Mesenchymal stem cell (in vitro differentiated cells and primary cell): ENCODE results near the gene GRIP1.

ENCODE experiments used
- DNase-seq: peaks from one replicate; pipeline ENCODE4 v3.0.0-alpha.2; 2013
- H2AFZ ChIP-seq: one replicate; pipeline ENCODE4 v1.6.1; 2013; ENCODE audit warnings: low read depth, mild to moderate bottlenecking, control low read depth, inconsistent platforms, low read length, moderate library complexity
- H2AK5ac ChIP-seq: 2 replicates; pipeline ENCODE4 v1.6.1; 2013; ENCODE audit warnings: low read length, moderate library complexity, mild to moderate bottlenecking, inconsistent platforms; ENCODE audit not compliant: severe bottlenecking
- H2BK120ac ChIP-seq: one replicate; pipeline ENCODE4 v1.6.1; 2013; ENCODE audit warnings: low read depth, mild to moderate bottlenecking, inconsistent platforms, low read length, moderate library complexity
- H2BK12ac ChIP-seq, 2 experiments: one replicate each; pipeline ENCODE4 v1.6.1; 2013; ENCODE audit warnings: inconsistent platforms in 2 of 2, low read length in 2 of 2, mild to moderate bottlenecking in 2 of 2, moderate library complexity in 2 of 2, control low read depth in 1 of 2
- H2BK15ac ChIP-seq: one replicate; pipeline ENCODE4 v1.6.1; 2013; ENCODE audit warnings: mild to moderate bottlenecking, low read depth, inconsistent platforms; ENCODE audit not compliant: poor library complexity, severe bottlenecking
- H2BK5ac ChIP-seq: 2 replicates; pipeline ENCODE4 v1.6.1; 2013; ENCODE audit warnings: low read depth, mild to moderate bottlenecking, low read length, control low read depth, inconsistent platforms; ENCODE audit not compliant: poor library complexity, severe bottlenecking
- H3K14ac ChIP-seq, 2 experiments: one replicate each; pipeline ENCODE4 v1.6.1; 2013; ENCODE audit warnings: inconsistent platforms in 2 of 2, low read length in 2 of 2, control low read depth in 1 of 2, mild to moderate bottlenecking in 1 of 2, moderate library complexity in 1 of 2
- H3K18ac ChIP-seq, 2 experiments: one replicate each; pipeline ENCODE4 v1.6.1; 2013; ENCODE audit warnings: inconsistent platforms in 2 of 2, low read length in 2 of 2, control low read depth in 1 of 2, low read depth in 1 of 2, mild to moderate bottlenecking in 1 of 2
- H3K23ac ChIP-seq, 2 experiments: one replicate each; pipeline ENCODE4 v1.6.1; 2013; ENCODE audit warnings: inconsistent platforms in 2 of 2, low read length in 2 of 2, mild to moderate bottlenecking in 2 of 2, moderate library complexity in 2 of 2, control low read depth in 1 of 2
- H3K27ac ChIP-seq: 2 replicates; pipeline ENCODE4 v1.5.1; 2013; ENCODE audit warnings: mild to moderate bottlenecking, moderate library complexity, low read length, control low read depth, inconsistent platforms; ENCODE audit not compliant: poor library complexity, severe bottlenecking
- H3K27me3 ChIP-seq, 2 experiments: 2 replicates each; pipeline versions ENCODE4 v1.6.1 to v1.7.0; 2013; ENCODE audit warnings: low read length in 2 of 2, mild to moderate bottlenecking in 2 of 2, moderate library complexity in 2 of 2, control low read depth in 1 of 2, inconsistent platforms in 1 of 2; ENCODE audit not compliant: control insufficient read depth in 1 of 2, insufficient read depth in 1 of 2
- H3K36me3 ChIP-seq, 2 experiments: 2 replicates each; pipeline versions ENCODE4 v1.6.1 to v1.7.0; 2013; ENCODE audit warnings: low read length in 2 of 2, control low read depth in 1 of 2, inconsistent platforms in 1 of 2, low read depth in 1 of 2, mild to moderate bottlenecking in 1 of 2; ENCODE audit not compliant: insufficient read depth in 2 of 2, control insufficient read depth in 1 of 2
- H3K4ac ChIP-seq, 2 experiments: one replicate each; pipeline ENCODE4 v1.6.1; 2013; ENCODE audit warnings: inconsistent platforms in 2 of 2, low read length in 2 of 2, mild to moderate bottlenecking in 2 of 2, moderate library complexity in 2 of 2, control low read depth in 1 of 2, low read depth in 1 of 2
- H3K4me1 ChIP-seq: 2 replicates; pipeline ENCODE4 v1.6.1; 2013; ENCODE audit warnings: low read depth, low read length, control low read depth; ENCODE audit not compliant: control insufficient read depth, insufficient read depth
- H3K4me2 ChIP-seq: 2 replicates; pipeline ENCODE4 v1.6.1; 2013; ENCODE audit warnings: low read length, mild to moderate bottlenecking, inconsistent platforms; ENCODE audit not compliant: poor library complexity, severe bottlenecking
- H3K4me3 ChIP-seq, 2 experiments: 2 replicates each; pipeline versions ENCODE4 v1.5.1 to v1.7.0; 2013; ENCODE audit warnings: low read length in 2 of 2, mild to moderate bottlenecking in 2 of 2, control low read depth in 1 of 2, low read depth in 1 of 2; ENCODE audit not compliant: insufficient read depth in 1 of 2
- H3K79me1 ChIP-seq: replicated peaks from 2 replicates; pipeline ENCODE4 v1.6.1; 2013; ENCODE audit warnings: mild to moderate bottlenecking, control low read depth, low read length, inconsistent platforms; ENCODE audit not compliant: poor library complexity, severe bottlenecking
- H3K9ac ChIP-seq: 2 replicates; pipeline ENCODE4 v1.7.0; 2013; ENCODE audit warnings: mild to moderate bottlenecking, low read length, moderate library complexity
- H3K9me3 ChIP-seq: 2 replicates; pipeline ENCODE4 v1.7.0; 2013; ENCODE audit warnings: mild to moderate bottlenecking, low read length; ENCODE audit not compliant: control insufficient read depth
- H4K8ac ChIP-seq: one replicate; pipeline ENCODE4 v1.6.1; 2013; ENCODE audit warnings: inconsistent platforms, mild to moderate bottlenecking, low read length, moderate library complexity
- H4K91ac ChIP-seq: one replicate; pipeline ENCODE4 v1.6.1; 2013; ENCODE audit warnings: mild to moderate bottlenecking, low read length, inconsistent platforms
- WGBS: methylation state at CpG from one replicate; pipeline ENCODE4 v1.1.7; 2013; ENCODE audit warnings: mixed read lengths; 5-methylcytosine and 5-hydroxymethylcytosine counted together

GRIP1 gene

DNA sequence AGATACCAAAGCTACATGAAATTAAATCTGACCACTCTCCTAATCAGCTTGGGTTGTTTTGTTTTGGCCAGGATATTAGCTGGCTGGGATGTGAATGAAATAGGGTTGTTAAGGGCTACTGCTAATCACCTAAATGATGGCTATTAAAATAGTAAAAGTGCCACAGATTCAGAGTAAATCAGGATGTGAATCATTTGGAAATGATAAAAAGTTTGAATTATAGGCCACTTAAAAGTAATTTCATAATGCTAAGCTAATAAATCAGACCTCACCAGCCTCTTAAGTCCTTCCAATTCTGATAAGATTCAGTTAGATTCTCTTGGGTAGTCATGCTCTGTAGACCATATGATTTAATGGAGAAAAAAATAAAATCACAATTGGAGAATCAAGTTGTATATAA lies 364.6 kb downstream of the GRIP1 start:
- Histone ChIP-seq H3K14ac (no peak overlapping the region), H3K36me3 (peaks cover 4 to 22% of the 10 kb centered on the region in 2 experiments)

DNA sequence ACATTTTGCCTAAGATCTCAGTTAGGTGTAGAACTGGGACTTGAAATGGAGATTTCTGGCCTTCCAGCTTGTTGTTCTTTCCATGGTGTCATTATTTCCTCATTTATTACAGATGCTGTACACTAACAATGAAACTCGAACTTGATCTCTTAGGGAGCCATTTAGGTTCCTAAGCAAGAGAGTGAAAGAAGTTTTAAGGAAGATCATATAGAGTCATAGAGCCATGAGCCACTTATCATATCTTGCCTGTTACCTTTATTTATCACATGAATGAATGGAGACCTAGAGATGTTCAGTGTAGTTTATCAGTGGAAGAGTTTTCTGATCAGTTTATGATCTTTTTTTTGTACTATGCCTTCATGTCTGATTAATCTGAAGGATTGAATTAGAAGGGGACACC lies 366.7 kb downstream of the GRIP1 start:
- Histone ChIP-seq H3K79me1 (peaks cover 3% of the 10 kb centered on the region), H3K9ac (no peak overlapping the region)
- WGBS, result no CpG with 5 or more reads among the region's 1 CpG

More for the DNA sequence above, 364.6 kb downstream of the GRIP1 start:
- Histone ChIP-seq H3K4me1 (no peaks in the 10 kb centered on the region), H3K4me2 (no peak overlapping the region), H3K79me1 (peaks cover 3% of the 10 kb centered on the region), H3K9me3 (no peaks in the 10 kb centered on the region), H2AK5ac (no peak overlapping the region), H4K91ac (no peak overlapping the region), H2AFZ (no peak overlapping the region), H3K9ac (no peak overlapping the region), H3K4ac (no peak overlapping the region), H3K23ac (no peak overlapping the region), H2BK12ac (no peak overlapping the region), H2BK15ac (no peak overlapping the region), H2BK120ac (no peak overlapping the region), H3K18ac (no peak overlapping the region), H3K4me3 (no peak overlapping the region), H2BK5ac (no peak overlapping the region), H3K27ac (no peak overlapping the region), H4K8ac (no peak overlapping the region), H3K27me3 (no peaks in the 10 kb centered on the region)
- DNase-seq, result peak; percentile 28

DNA sequence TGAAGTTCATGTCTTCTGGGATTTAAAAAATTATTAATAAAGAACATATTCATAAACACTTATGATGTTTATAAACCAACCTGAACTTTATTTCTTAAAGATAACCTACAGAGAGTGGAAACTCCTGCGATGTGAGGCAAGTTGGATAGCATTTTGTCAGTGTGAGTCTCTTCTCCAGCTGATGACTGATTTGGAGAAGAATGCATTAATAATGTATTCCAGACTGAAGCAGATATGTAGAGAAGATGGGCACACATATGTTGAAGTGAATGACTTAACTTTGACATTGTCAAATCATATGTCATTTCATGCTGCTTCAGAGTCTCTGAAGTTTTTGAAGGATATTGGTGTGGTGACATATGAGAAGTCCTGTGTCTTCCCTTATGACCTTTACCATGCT lies 369.3 kb downstream of the GRIP1 start:
- DNase-seq, result no peak
- no peak overlapping the region for H3K4me2 ChIP-seq
- no peak overlapping the region for H3K4me3 ChIP-seq
- H4K8ac ChIP-seq, result no peak overlapping the region
- H4K91ac ChIP-seq, result no peak overlapping the region
- 95% methylated on average over 1 of the region's 1 CpG for WGBS
- no peak overlapping the region for H2BK5ac ChIP-seq
- no peak overlapping the region for H2AK5ac ChIP-seq
- H2BK120ac ChIP-seq, result no peak overlapping the region
- H3K18ac ChIP-seq, result no peak overlapping the region
- no peak overlapping the region for H2BK15ac ChIP-seq
- peaks cover 4 to 16% of the 10 kb centered on the region in 2 experiments for H3K36me3 ChIP-seq
- no peak overlapping the region for H3K27ac ChIP-seq
- H3K14ac ChIP-seq, result no peak overlapping the region
- H2AFZ ChIP-seq, result no peak overlapping the region
- H3K4ac ChIP-seq, result no peak overlapping the region
- no peak overlapping the region for H2BK12ac ChIP-seq
- no peak overlapping the region for H3K23ac ChIP-seq
- no peaks in the 10 kb centered on the region for H3K4me1 ChIP-seq
- H3K27me3 ChIP-seq, result no peaks in the 10 kb centered on the region
- H3K9ac ChIP-seq, result no peak overlapping the region
- H3K79me1 ChIP-seq, result peaks cover 3% of the 10 kb centered on the region
- H3K9me3 ChIP-seq, result no peaks in the 10 kb centered on the region

More for the DNA sequence above, 366.7 kb downstream of the GRIP1 start:
- Histone ChIP-seq H3K4me1 (no peaks in the 10 kb centered on the region), H4K8ac (no peak overlapping the region), H2BK120ac (no peak overlapping the region), H3K9me3 (no peaks in the 10 kb centered on the region), H2BK12ac (no peak overlapping the region), H3K14ac (no peak overlapping the region), H3K4me3 (no peak overlapping the region), H3K36me3 (peaks cover 4 to 22% of the 10 kb centered on the region in 2 experiments), H3K23ac (no peak overlapping the region), H2AK5ac (no peak overlapping the region), H3K4ac (no peak overlapping the region), H3K18ac (no peak overlapping the region), H2BK15ac (no peak overlapping the region), H2BK5ac (no peak overlapping the region), H3K27ac (no peak overlapping the region), H2AFZ (no peak overlapping the region), H3K4me2 (no peak overlapping the region), H3K27me3 (no peaks in the 10 kb centered on the region), H4K91ac (no peak overlapping the region)
- DNase-seq, result no peak

DNA sequence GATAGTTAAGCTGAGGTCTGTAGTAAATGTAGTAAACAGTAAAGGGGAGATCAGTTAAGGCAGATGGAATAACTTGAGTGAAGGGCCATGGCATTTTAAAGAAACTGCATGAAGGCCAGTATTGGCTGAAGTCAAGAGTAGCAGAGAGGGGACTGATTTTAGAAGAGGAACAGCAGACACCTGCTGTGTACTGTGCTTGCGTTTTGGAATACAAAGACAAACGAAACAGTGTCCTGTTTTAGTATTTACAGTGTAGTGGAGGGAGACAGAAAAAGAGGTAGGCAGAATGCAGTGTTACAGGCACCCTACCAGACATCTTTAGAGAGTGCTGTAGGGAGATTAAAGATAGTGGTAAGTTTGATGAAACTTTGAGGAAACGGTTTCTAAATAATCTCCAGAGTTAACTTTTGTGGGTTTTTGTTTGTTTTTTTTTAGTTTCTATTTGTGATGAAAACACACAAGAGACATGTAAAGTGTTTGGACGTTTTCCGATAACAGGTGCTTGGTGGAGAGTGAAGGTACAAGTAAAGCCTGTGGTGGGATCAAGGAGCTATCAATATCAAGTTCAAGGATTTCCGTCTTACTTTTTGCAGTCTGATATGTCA lies 374.5 kb downstream of the GRIP1 start:
- Histone ChIP-seq H3K9ac (no peak overlapping the region), H3K23ac (no peak overlapping the region), H3K4me2 (no peak overlapping the region), H3K9me3 (no peaks in the 10 kb centered on the region), H3K4me1 (no peaks in the 10 kb centered on the region), H3K14ac (no peak overlapping the region), H3K4me3 (no peak overlapping the region), H3K27ac (no peak overlapping the region), H3K79me1 (peaks cover 5% of the 10 kb centered on the region), H2BK120ac (no peak overlapping the region), H3K36me3 (no peaks in the 10 kb centered on the region), H2AFZ (no peak overlapping the region), H3K18ac (no peak overlapping the region), H4K91ac (no peak overlapping the region), H3K4ac (no peak overlapping the region), H2BK5ac (no peak overlapping the region), H4K8ac (no peak overlapping the region), H3K27me3 (peaks cover 2 to 11% of the 10 kb centered on the region in 2 experiments), H2BK15ac (no peak overlapping the region), H2AK5ac (no peak overlapping the region), H2BK12ac (no peak overlapping the region)
- WGBS, result 85% methylated on average over 5 of the region's 6 CpGs
- DNase-seq, result no peak
